ENCODE data around the gene IQSEC1. TPM values are rescaled to one million over a fixed set of nuclear protein-coding genes. Genes with fewer than 3 reads are reported as not detected.
A peak's percentile ranks its signal among the peaks of the same experiment; 100 is the strongest.

Gene IQSEC1
- total RNA-seq, 1 donor from 2014 or later = 211 TPM

GRCh38 chr3:12902181-12902999 is 170.8 kb downstream of the IQSEC1 start:
- Mint-ChIP-seq H3K4me1 (ENCODE audit: low read depth, unreplicated experiment) (peaks cover 46% of the 10 kb centered on the region), H3K36me3 (ENCODE audit: unreplicated experiment) (peaks cover 4% of the 10 kb centered on the region), H3K27ac (ENCODE audit: unreplicated experiment) (peak overlapping the region; percentile 62), H3K9me3 (ENCODE audit: unreplicated experiment) (peaks cover 22% of the 10 kb centered on the region), H3K4me3 (ENCODE audit: unreplicated experiment) (no peak overlapping the region), H3K27me3 (ENCODE audit: unreplicated experiment) (peaks cover 28% of the 10 kb centered on the region)
- peak; percentile 10 for DNase-seq
- no peak for TF ChIP-seq CTCF (IDR thresholded peaks at IDR 0.05; ENCODE audit: partially characterized antibody, unreplicated experiment)

DNA sequence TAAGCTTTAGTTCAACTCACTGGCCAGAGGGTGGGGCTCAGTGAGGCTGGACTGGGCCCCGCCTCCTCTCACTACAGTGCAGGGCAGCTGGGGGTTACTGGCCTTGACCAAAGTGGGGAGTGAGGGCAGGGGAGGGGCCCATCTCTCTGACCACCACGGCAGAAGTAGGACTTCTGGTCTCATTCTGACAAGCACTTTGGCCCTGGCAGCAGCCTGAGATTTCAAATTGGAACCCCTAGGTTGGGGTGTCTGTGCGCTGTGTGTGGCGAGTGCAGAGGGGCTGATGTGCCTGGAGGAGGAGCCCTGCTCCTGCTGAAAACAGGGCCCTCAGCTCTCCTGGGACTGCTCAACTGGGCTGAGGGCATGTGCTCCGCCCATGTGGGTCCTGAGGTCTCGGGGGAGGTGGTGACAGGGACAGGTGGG is 171.6 kb downstream of the IQSEC1 start:
- peak; percentile 23 for DNase-seq
- peak overlapping the region; percentile 20 for H3K4me3 Mint-ChIP-seq (ENCODE audit: unreplicated experiment)
- H3K27me3 Mint-ChIP-seq (ENCODE audit: unreplicated experiment) = peaks cover 28% of the 10 kb centered on the region
- H3K9me3 Mint-ChIP-seq (ENCODE audit: unreplicated experiment) = peaks cover 29% of the 10 kb centered on the region
- peaks cover 47% of the 10 kb centered on the region for H3K4me1 Mint-ChIP-seq (ENCODE audit: low read depth, unreplicated experiment)
- peak overlapping the region; percentile 62 for H3K27ac Mint-ChIP-seq (ENCODE audit: unreplicated experiment)
- peaks cover 4% of the 10 kb centered on the region for H3K36me3 Mint-ChIP-seq (ENCODE audit: unreplicated experiment)
- TF ChIP-seq CTCF (IDR thresholded peaks at IDR 0.05; ENCODE audit: partially characterized antibody, unreplicated experiment) = no peak

DNA sequence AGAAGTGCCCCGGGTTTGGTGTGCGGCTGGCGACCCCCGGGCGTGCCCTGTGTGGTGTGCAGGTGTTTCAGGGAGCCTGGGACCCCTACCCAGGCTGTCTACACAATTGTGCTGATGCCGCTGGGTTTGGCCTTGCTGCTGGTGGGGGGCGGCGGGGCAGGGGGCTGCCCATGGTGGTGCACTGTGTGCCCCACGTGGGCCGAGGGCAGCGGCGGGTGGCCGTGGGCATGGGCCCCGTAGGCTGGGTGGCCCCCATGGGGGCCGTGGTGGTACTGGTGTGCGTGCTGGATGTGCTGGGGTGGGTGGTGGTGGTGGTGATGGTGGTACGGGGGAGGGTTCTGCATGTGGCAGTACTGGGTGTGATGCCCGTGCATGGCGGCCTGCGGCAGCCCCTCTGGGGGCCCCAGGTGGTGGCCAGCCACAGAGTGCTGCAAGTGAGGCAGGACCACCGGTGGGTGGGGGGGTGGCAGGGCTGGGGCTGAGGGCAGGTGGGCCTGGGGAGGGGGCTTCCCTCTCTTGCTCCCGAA is 172.3 kb downstream of the IQSEC1 start:
- peaks cover 28% of the 10 kb centered on the region for H3K27me3 Mint-ChIP-seq (ENCODE audit: unreplicated experiment)
- peaks cover 45% of the 10 kb centered on the region for H3K4me1 Mint-ChIP-seq (ENCODE audit: low read depth, unreplicated experiment)
- TF ChIP-seq CTCF (IDR thresholded peaks at IDR 0.05; ENCODE audit: partially characterized antibody, unreplicated experiment) = no peak
- H3K4me3 Mint-ChIP-seq (ENCODE audit: unreplicated experiment) = no peak overlapping the region
- H3K27ac Mint-ChIP-seq (ENCODE audit: unreplicated experiment) = peak overlapping the region; percentile 64
- peaks cover 4% of the 10 kb centered on the region for H3K36me3 Mint-ChIP-seq (ENCODE audit: unreplicated experiment)
- peaks cover 32% of the 10 kb centered on the region for H3K9me3 Mint-ChIP-seq (ENCODE audit: unreplicated experiment)
- peak; percentile 18 for DNase-seq

DNA sequence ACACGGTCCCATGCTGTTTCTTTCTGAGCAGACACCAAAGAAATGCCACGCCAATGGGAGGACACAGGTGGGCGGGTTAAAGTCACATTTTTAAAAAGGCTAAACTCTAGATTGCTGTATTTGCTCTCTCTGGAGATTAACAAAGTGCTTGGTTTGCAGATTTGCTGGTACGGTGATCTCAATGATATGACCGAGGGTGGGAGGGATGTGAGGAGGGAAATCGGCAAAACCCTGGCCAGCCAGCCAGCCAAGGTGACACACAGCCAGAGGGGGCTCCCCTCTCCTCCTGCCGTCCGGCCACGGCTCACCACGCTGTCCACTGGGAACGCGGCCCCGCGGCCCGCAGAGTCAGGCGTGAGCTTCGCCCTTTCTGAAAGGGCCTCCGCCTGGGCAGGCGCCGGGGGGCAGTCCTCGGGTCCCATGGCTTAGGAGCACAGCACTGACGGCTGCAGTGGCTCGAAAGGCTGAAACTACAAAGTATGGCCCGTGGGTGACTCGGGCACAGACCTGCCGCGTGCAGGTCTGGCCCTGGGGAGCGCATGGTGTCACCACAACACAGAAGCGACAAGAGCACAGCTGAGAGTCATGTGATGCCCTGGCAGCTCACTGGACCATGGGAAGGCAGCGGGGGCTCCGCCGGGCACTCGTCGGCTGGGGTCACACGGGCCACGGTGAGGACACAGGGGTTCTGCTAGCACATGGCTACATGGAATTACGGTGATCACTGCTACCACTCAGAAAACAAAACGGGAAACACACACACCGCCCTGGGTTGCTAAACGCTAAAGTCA is 174.1 kb downstream of the IQSEC1 start:
- H3K9me3 Mint-ChIP-seq (ENCODE audit: unreplicated experiment) = peaks cover 42% of the 10 kb centered on the region
- peaks cover 62% of the 10 kb centered on the region for H3K4me1 Mint-ChIP-seq (ENCODE audit: low read depth, unreplicated experiment)
- H3K27ac Mint-ChIP-seq (ENCODE audit: unreplicated experiment) = peak overlapping the region; percentile 96
- peak; percentile 46 for DNase-seq
- H3K36me3 Mint-ChIP-seq (ENCODE audit: unreplicated experiment) = peaks cover 12% of the 10 kb centered on the region
- peaks cover 33% of the 10 kb centered on the region for H3K27me3 Mint-ChIP-seq (ENCODE audit: unreplicated experiment)
- no peak for TF ChIP-seq CTCF (IDR thresholded peaks at IDR 0.05; ENCODE audit: partially characterized antibody, unreplicated experiment)
- H3K4me3 Mint-ChIP-seq (ENCODE audit: unreplicated experiment) = peak overlapping the region; percentile 63

Measured in glutamatergic neuron (in vitro differentiated cells).